K562 (cell line): ENCODE measurements around the gene GTSE1. TPM values are rescaled to one million over a fixed set of nuclear protein-coding genes. Genes with fewer than 3 reads are reported as not detected.

Experiments used
- ATAC-seq: fragments of 200-7000 bp; cut with Tn5 transposase; 3 replicates; pipeline ENCODE4 v1.9.1; 2020; ENCODE audit warnings: moderate library complexity
- BruUV-seq: library from RNA; stranded (reverse); fragments of 400-500 nt; replicated peaks from 2 replicates; lab custom pipeline; 2021; lab: Mats Ljungman, UMichigan
- CTCF ChIA-PET: fragments of 300-600 bp; formaldehyde crosslinking; extraction: SDS; loops from one replicate; lab custom pipeline; 2021; ENCODE audit warnings: low intra/inter-chr PET ratio; lab: Yijun Ruan, JAX
- POLR2A ChIA-PET: fragments of 300-600, 350-650 bp; sonication (Branson Sonifier 250); formaldehyde crosslinking; extraction: SDS; loops from one replicate; lab custom pipeline; 2021; ENCODE audit warnings: antibody characterized with exemption, inconsistent platforms; lab: Yijun Ruan, JAX
- DNase-seq, 4 experiments: peaks; one replicate each; pipeline versions ENCODE4 v3.0.0 to v3.0.0-alpha.2; 2011 to 2018; ENCODE audit warnings: low spot score in 3 of 4, mixed read lengths in 3 of 4; ENCODE audit errors: extremely low read depth in 1 of 4
- FAIRE-seq: peaks from 2 replicates; lab custom pipeline; 2011; peaks lifted over from hg19 to GRCh38; lab: Jason Lieb, UNC
- H2AFZ ChIP-seq: 2 replicates; pipeline ENCODE4 v1.6.0; 2011; ENCODE audit warnings: low read depth, low read length, control low read depth, inconsistent platforms
- H3K27ac ChIP-seq: fragments of 200-600 bp; 3 replicates; pipeline ENCODE4 v1.8.0; 2011; ENCODE audit warnings: low read depth, mild to moderate bottlenecking, control low read depth, inconsistent platforms, low read length, moderate library complexity, mixed read lengths; ENCODE audit errors: extremely low read depth
- H3K27me3 ChIP-seq, 2 experiments: fragments of 300-600 bp in 1 of 2; 2 replicates in 1 of 2; 3 replicates in 1 of 2; pipeline versions ENCODE4 v1.6.0 to v1.8.0; 2011; ENCODE audit warnings: inconsistent platforms in 2 of 2, low read length in 2 of 2, mild to moderate bottlenecking in 1 of 2, mixed read lengths in 1 of 2, moderate library complexity in 1 of 2; ENCODE audit not compliant: control insufficient read depth in 2 of 2, insufficient read depth in 2 of 2
- H3K36me3 ChIP-seq: fragments of 300-600 bp; 3 replicates; pipeline ENCODE4 v1.8.0; 2011; ENCODE audit warnings: mild to moderate bottlenecking, low read length, inconsistent platforms; ENCODE audit not compliant: control insufficient read depth, insufficient read depth
- H3K4me1 ChIP-seq, 2 experiments: fragments of 200-600 bp in 1 of 2; replicated peaks in 1 of 2; 2 replicates in 1 of 2; 3 replicates in 1 of 2; pipeline versions ENCODE4 v1.5.1 to v1.8.0; 2011; ENCODE audit warnings: inconsistent platforms in 2 of 2, low read length in 2 of 2, mild to moderate bottlenecking in 1 of 2, mixed read lengths in 1 of 2, moderate library complexity in 1 of 2; ENCODE audit not compliant: control insufficient read depth in 2 of 2, insufficient read depth in 2 of 2
- H3K4me2 ChIP-seq: 2 replicates; pipeline ENCODE4 v1.6.1; 2011; ENCODE audit warnings: low read length, control low read depth, inconsistent platforms, mixed read lengths; ENCODE audit not compliant: insufficient read depth
- H3K4me3 ChIP-seq: fragments of 200-600 bp; sonication (generic), shearing (Covaris generic); 2 replicates; pipeline ENCODE4 v1.5.1; 2016; ENCODE audit warnings: control low read depth, inconsistent platforms
- H3K79me2 ChIP-seq: fragments of 200-600 bp; 3 replicates; pipeline ENCODE4 v1.8.0; 2011; ENCODE audit warnings: low read length, inconsistent platforms; ENCODE audit not compliant: control insufficient read depth, insufficient read depth
- H3K9ac ChIP-seq, 2 experiments: 2 replicates each; pipeline versions ENCODE4 v1.6.0 to v1.6.1; 2011; ENCODE audit warnings: low read depth in 2 of 2, low read length in 2 of 2, control low read depth in 1 of 2, inconsistent platforms in 1 of 2, mild to moderate bottlenecking in 1 of 2, mixed read lengths in 1 of 2; ENCODE audit not compliant: insufficient read depth in 1 of 2
- H3K9me1 ChIP-seq: one replicate; pipeline ENCODE4 v1.6.0; 2011; ENCODE audit warnings: inconsistent platforms, mild to moderate bottlenecking, low read length, moderate library complexity; ENCODE audit not compliant: control insufficient read depth, insufficient read depth
- H3K9me3 ChIP-seq: replicated peaks from 2 replicates; pipeline ENCODE4 v1.5.1; 2011; ENCODE audit warnings: low read depth, low read length, inconsistent platforms; ENCODE audit not compliant: control insufficient read depth, insufficient read depth
- H4K20me1 ChIP-seq: replicated peaks from 2 replicates; pipeline ENCODE4 v1.6.1; 2011; ENCODE audit warnings: low read length, inconsistent platforms, mixed read lengths; ENCODE audit not compliant: control insufficient read depth, insufficient read depth
- KAT2B ChIP-seq: IDR thresholded peaks from one replicate; pipeline ENCODE4 v1.6.1; 2012; ENCODE audit warnings: low read depth, mild to moderate bottlenecking, control low read depth, inconsistent platforms, low read length, moderate library complexity
- SREBF1 ChIP-seq: fragments of 150-350 bp; IDR thresholded peaks from 2 replicates; pipeline ENCODE4 v1.6.1; 2014; ENCODE audit warnings: antibody characterized with exemption, low read depth, low read length, borderline replicate concordance
- WGBS: fragments of 100-300 bp; shearing (Covaris generic); methylation state at CpG from one replicate; pipeline ENCODE4 v1.1.6; 2016; ENCODE audit warnings: low coverage, mixed read lengths; ENCODE audit not compliant: insufficient coverage; ENCODE audit errors: missing lambda C conversion rate; 5-methylcytosine and 5-hydroxymethylcytosine counted together
- in situ Hi-C: fragments of 300-500 bp; cut with MboI; formaldehyde crosslinking; loops from 4 replicates; pipeline ENCODE4 v1.15.0; 2018; ENCODE audit warnings: inconsistent platforms, mixed read lengths
- intact Hi-C: fragments of 100-400 bp; cut with micrococcal nuclease; formaldehyde crosslinking; loops from 2 replicates; pipeline ENCODE4 v1.14.2; 2022
- polyA plus RNA-seq, 8 experiments: library from polyadenylated mRNA; depleted of rRNA in 4 of 8; stranded (reverse) in 5 of 8; unstranded in 3 of 8; fragments of >200 nt; fragmentation: Nextera tagmentation in 2 of 8; fragmentation: Illumina TruSeq in 1 of 8; extraction: Ambion mirVana in 2 of 8; extraction: Trizol in 1 of 8; gene quantifications; 2 replicates each; pipeline versions ENCODE4 v1.2.1 to v1.2.3, GENCODE V29; 2011 to 2014; ENCODE audit warnings: inconsistent platforms in 1 of 8, missing spikeins in 1 of 8
- total RNA-seq, 7 experiments: library from RNA; depleted of rRNA in 6 of 7; stranded (reverse); fragments of >200 nt in 6 of 7; fragmentation: Illumina TruSeq in 2 of 7; extraction: Trizol in 2 of 7; gene quantifications; 2 replicates each; pipeline versions ENCODE4 v1.2.1 to v1.2.3, GENCODE V29; 2011 to 2021; ENCODE audit warnings: low replicate concordance in 1 of 7

Gene GTSE1
- total and polyA plus RNA-seq, 9 of the 15 experiments (the other 6 are each of a cell fraction or from before 2014, with no cell fraction given), result 2.5 to 22.5 (median 12.9) TPM

GRCh38 chr22:46360097-46360496 is 63.4 kb downstream of the GTSE1 start:
- DNase-seq, result no peak
- no peak for TF ChIP-seq SREBF1
- in situ Hi-C loops (no loop called here), intact Hi-C loops (no loop called here)
- no peak for FAIRE-seq
- Histone ChIP-seq H3K9ac (no peak overlapping the region), H4K20me1 (no peaks in the 10 kb centered on the region), H3K27ac (no peak overlapping the region), H2AFZ (no peak overlapping the region), H3K4me2 (no peak overlapping the region), H3K9me1 (no peaks in the 10 kb centered on the region), H3K27me3 (peaks cover 5 to 23% of the 10 kb centered on the region in 2 experiments; a peak in 4 of 5 replicates), H3K79me2 (no peaks in the 10 kb centered on the region), H3K9me3 (no peaks in the 10 kb centered on the region), H3K4me1 (peaks cover 0 to 20% of the 10 kb centered on the region in 2 experiments; a peak in 2 of 5 replicates), H3K4me3 (no peak overlapping the region), H3K36me3 (peaks cover 9% of the 10 kb centered on the region; the same call in 1 of the 3 replicates)
- POLR2A ChIA-PET, result no interaction called here
- 19% methylated on average over 5 of the region's 5 CpGs for WGBS
- no TSS peak for BruUV-seq
- CTCF ChIA-PET, result no interaction called here
- no peak for ATAC-seq

GRCh38 chr22:46360891-46361290 is 64.2 kb downstream of the GTSE1 start:
- POLR2A ChIA-PET, result no interaction called here
- 29% methylated on average over 9 of the region's 10 CpGs for WGBS

More at GRCh38 chr22:46360891-46361290, 64.2 kb downstream of the GTSE1 start:
- no peak for FAIRE-seq
- no peak for ATAC-seq
- Histone ChIP-seq H3K4me2 (no peak overlapping the region), H3K27me3 (peaks cover 5 to 23% of the 10 kb centered on the region in 2 experiments; a peak in 4 of 5 replicates), H3K36me3 (peaks cover 1% of the 10 kb centered on the region; the same call in 1 of the 3 replicates), H3K9me1 (no peaks in the 10 kb centered on the region), H2AFZ (no peak overlapping the region), H3K9ac (no peak overlapping the region), H3K9me3 (no peaks in the 10 kb centered on the region), H3K79me2 (no peaks in the 10 kb centered on the region), H3K4me1 (peaks cover 0 to 20% of the 10 kb centered on the region in 2 experiments; a peak in 2 of 5 replicates), H3K27ac (no peak overlapping the region), H4K20me1 (no peaks in the 10 kb centered on the region), H3K4me3 (no peak overlapping the region)
- no TSS peak for BruUV-seq
- in situ Hi-C loops, result no loop called here
- CTCF ChIA-PET, result no interaction called here
- intact Hi-C loops, result no loop called here
- no peak for TF ChIP-seq KAT2B
- DNase-seq, result no peak
